GM21447 (cell line): ENCODE data around the gene CCDC195.
"Not testable (repeated sequence)": the region's sequence is repeated elsewhere in the genome, so short reads cannot be mapped to it uniquely, and the experiment has no call there.

Experiments
- ATAC-seq: cut with Tn5 transposase; IDR thresholded peaks from one replicate; pipeline ENCODE4 v1.9.1; 2021; ENCODE audit not compliant: unreplicated experiment

The CCDC195 gene

DNA sequence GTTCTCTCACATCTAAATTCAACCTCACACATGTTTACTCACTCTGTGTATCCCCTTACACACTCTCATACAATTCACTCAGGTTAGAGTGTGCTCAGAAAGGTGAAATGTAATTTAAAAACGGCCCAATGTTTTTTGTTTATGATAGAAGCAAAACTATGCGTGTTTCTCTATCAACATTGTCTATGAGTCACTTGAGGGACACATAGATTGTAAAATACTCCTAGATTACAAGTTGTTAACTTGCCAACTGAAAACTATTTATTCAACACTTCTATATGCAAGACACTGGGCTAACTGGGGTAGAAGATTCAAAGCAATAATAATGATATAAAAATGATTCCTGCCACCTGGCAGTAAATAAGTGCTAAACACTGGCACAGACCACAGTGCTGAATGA lies 24.6 kb downstream of the CCDC195 start:
- no peak for ATAC-seq

DNA sequence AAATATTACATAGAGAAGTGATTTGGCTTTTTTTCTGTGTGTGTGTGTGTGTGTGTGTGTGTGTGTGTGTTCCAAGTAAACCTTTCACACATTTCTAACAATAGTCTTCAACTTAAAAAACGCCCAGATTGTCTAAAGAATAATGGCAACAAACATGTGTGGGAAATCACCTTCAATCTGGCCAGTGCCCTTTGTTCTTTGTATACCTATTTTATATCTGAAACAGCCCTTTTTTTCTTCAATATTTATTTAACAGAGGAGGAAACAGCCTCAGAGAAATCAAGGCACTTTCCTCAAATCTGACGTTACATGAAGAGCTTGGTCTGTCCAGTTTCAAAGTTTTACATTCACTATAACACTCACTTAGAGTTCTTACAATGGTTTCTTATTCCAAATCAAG lies 25.3 kb downstream of the CCDC195 start:
- ATAC-seq, result no peak

DNA sequence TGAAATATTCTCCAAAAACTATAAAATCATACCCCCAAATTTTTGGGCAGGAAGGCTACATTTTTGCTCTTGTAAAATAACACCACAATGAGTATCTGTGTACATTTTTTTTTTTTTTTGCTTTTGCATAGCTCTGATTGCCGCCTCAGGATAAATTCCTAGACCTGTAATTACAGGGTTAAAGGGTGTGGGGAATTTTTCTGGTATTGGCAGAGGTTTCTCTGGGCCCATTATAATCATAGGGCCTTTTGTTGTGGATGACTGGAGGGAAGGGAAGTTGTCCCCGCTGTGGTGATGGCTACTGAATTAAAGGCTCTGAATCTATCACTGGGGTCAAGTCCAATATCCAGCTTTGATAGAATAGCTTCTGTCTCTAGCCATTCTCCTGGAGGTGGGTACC lies 26.6 kb downstream of the CCDC195 start:
- ATAC-seq, result no peak

DNA sequence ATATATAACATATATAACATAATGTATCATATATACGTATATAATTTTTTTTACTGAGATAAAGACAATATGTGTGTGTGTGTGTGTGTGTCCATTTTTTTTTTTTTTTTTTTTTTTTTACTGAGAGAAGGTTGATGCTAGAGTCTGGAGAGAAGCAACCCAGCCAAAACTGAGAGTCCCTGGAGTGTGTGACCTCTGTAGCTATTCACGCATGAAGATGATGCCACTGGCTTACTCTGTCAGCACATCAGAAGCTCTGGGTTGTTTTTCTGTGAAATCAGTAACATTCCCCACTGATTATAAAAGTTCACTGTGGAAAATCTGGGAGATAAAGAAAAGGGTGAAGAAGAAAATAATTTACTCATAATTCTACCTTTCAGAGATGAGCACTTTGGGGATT lies 27.2 kb downstream of the CCDC195 start:
- no peak for ATAC-seq

- no peak for ATAC-seq
Observed at GRCh38 chr2:224687156-224687555, 29.0 kb downstream of the CCDC195 start.

- ATAC-seq, result no peak
Observed at GRCh38 chr2:224685121-224685520, 31.0 kb downstream of the CCDC195 start.

GRCh38 chr2:224682134-224682533 lies 34.0 kb downstream of the CCDC195 start:
- ATAC-seq, result no peak

DNA sequence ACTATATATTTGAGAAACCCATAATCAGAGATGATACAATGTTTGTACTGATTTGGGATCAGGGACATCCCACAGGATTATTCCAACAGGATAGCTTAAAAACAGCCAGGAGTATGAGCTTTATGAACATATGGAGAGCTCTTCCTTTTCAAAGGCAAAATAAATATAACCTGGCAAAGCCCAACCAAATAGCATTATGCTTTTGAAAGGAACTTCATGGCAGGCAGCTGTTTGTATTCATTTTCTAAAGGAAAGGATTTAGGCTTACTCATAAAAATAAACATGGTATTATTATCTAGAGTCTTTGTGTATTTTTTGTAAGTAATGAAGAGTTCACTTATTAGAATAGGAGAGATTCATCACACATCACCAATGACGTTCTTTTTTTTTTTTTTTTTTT lies 44.4 kb downstream of the CCDC195 start:
- no peak for ATAC-seq

DNA sequence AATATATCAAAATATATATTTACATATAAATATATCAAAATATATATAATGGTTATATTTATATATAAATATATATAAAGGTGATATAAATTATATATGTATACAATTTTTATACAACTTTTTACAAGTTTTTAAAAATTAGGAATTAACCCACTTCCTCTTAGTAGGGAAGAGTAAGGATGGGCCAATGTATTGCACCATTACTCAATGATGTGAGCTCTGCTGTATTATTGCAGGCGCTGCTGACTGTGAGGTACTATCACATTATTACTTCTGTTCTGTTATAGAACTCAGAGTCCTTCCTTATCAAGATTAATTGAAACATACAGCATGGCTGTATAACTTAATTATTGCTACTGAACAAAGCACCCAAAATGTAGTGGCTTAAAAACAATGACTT lies 46.0 kb downstream of the CCDC195 start:
- ATAC-seq, result no peak

DNA sequence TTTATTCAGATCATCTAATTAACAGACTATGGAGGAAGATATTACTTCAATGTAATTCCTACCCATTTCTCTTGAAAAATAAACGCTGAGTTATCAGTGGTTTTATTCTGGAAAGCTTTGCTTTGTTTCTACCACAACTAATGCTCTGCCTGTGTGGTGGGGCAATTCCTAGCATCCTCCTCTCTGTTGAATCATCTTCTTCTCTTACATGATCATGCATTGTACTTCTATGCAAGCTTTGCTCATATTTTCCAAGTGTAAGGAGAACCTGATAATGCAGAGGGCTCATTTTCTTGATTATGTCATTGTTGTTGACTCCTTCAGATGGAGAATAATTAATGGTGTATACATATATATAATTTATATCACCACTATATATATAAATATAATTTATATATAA lies 46.7 kb downstream of the CCDC195 start:
- no peak for ATAC-seq

- no peak for ATAC-seq
Observed at GRCh38 chr2:224668123-224668909, 47.8 kb downstream of the CCDC195 start.

GRCh38 chr2:224666951-224667553 lies 49.1 kb downstream of the CCDC195 start:
- peak; percentile 98 for ATAC-seq

GRCh38 chr2:224663322-224663721 lies 52.8 kb downstream of the CCDC195 start:
- ATAC-seq, result not testable (repeated sequence)

GRCh38 chr2:224661708-224662107 lies 54.5 kb downstream of the CCDC195 start:
- ATAC-seq, result not testable (repeated sequence)

- ATAC-seq, result no peak
Observed at GRCh38 chr2:224659714-224660113, 56.5 kb downstream of the CCDC195 start.

- no peak for ATAC-seq
Observed at GRCh38 chr2:224658780-224659405, 57.3 kb downstream of the CCDC195 start.

- no peak for ATAC-seq
Observed at GRCh38 chr2:224657349-224657748, 58.8 kb downstream of the CCDC195 start.

- ATAC-seq, result no peak
Observed at GRCh38 chr2:224655006-224655537, 61.1 kb downstream of the CCDC195 start.
